SH-SY5Y (cell line): Measurements from ENCODE around the gene SOX18.

Source experiments
- GATA2 ChIP-seq: IDR thresholded peaks from 2 replicates; pipeline ENCODE4 v1.6.1; 2011; ENCODE audit warnings: mild to moderate bottlenecking, low read depth, low read length
- GATA3 ChIP-seq: IDR thresholded peaks from 2 replicates; pipeline ENCODE4 v1.6.1; 2011; ENCODE audit warnings: low read depth, mild to moderate bottlenecking, low read length, moderate library complexity

DNA sequence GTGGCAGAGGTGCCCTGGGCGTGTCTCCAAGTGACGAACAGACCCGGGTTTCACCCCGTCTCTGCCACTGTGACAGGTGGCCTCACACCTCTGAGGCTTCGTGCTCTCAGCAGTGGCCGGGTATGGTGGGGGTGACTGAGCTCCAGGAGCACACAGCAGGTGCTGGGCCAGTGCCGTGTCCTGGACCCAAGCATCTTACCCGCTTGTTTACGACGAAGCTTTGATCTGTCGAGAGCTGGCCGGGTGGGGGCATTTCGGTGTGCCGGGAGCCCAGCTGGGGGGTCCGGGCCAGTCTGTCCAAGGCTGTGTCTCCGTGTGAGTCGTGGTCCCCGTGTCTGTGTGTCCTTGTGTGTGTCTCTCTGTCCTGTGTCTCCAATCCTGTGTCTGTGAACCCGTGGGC lies 41.9 kb upstream of the SOX18 start:
- TF ChIP-seq GATA2 = no peak
- no peak for TF ChIP-seq GATA3
